Prostate gland (tissue), 2 donors: ENCODE data around the gene INSIG1.

ENCODE experiments used
- CTCF ChIP-seq, 4 experiments: fragments of 200-600 bp in 2 of 4; fragments of 450-650 bp in 2 of 4; sonication (generic) in 2 of 4; IDR thresholded peaks; 1 replicate in 3 of 4; 2 replicates in 1 of 4; pipeline ENCODE4 v1.5.1; 2016 to 2019; ENCODE audit warnings: antibody characterized with exemption in 4 of 4, mild to moderate bottlenecking in 2 of 4, moderate library complexity in 2 of 4
- POLR2A ChIP-seq: fragments of 450-650 bp; IDR thresholded peaks from one replicate; pipeline ENCODE4 v1.6.1; 2016; ENCODE audit warnings: antibody characterized with exemption, mild to moderate bottlenecking

DNA sequence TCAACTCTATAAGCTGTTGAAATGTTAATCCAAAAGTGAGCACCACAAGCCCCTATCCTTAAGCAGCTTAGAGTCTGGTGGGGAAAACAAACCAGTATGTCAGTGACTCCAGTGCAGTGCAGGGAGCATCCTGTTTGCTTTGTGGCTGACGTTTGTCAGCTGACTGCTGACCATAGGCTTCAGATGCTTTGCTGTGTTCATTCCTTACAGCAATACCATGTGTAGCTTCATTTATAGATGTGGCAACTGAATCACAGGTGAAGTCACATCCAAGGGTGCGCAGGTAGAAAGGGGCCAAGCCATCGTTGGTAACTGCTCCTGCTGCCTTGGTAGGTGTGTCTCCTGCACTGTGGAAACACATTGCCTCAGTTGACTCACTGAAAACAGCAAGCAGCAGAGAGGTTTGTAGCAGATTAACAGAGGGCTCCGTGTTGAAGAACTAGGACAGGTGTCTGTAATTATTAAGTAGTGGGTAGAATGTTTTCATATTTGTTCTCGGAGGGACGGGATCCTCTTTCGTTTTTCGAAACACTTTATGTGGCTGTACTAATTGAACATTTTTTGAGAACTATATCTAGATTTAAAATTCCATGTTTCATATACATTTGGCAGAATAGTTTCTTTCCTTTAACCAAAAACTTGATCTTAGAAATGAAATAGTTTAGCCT is 2.0 kb downstream of the INSIG1 start:
- no peak for TF ChIP-seq CTCF (IDR thresholded peaks at IDR 0.05)
- no peak for TF ChIP-seq POLR2A
